GM23338 (cell line): ENCODE data around the gene GALNT9. TPM values are rescaled to one million over a fixed set of nuclear protein-coding genes. Genes with fewer than 3 reads are reported as not detected.

Source experiments
- ATAC-seq: fragments of 200-7000 bp; cut with Tn5 transposase; 3 replicates; pipeline ENCODE4 v1.9.1; 2020
- DNase-seq: peaks from one replicate; pipeline ENCODE4 v3.0.0-alpha.2; 2015; ENCODE audit warnings: low spot score
- H2AFZ ChIP-seq: fragments of 200-600 bp; sonication (generic); 2 replicates; pipeline ENCODE4 v1.8.0; 2016; ENCODE audit warnings: antibody characterized with exemption, mild to moderate bottlenecking, moderate library complexity
- H3F3A ChIP-seq: fragments of 200-600 bp; sonication (generic); replicated peaks from 2 replicates; pipeline ENCODE4 v1.8.0; 2017; ENCODE audit warnings: antibody characterized with exemption, mixed run types, low read depth
- H3K27ac ChIP-seq: fragments of 200-600 bp; sonication (generic); 2 replicates; pipeline ENCODE4 v1.6.1; 2016; ENCODE audit warnings: low read depth
- H3K27me3 ChIP-seq: fragments of 200-600 bp; sonication (generic); 2 replicates; pipeline ENCODE4 v1.8.0; 2016; ENCODE audit warnings: mild to moderate bottlenecking, mixed run types, moderate library complexity; ENCODE audit not compliant: insufficient read depth
- H3K36me3 ChIP-seq: fragments of 200-600 bp; sonication (generic); 2 replicates; pipeline ENCODE4 v1.8.0; 2016; ENCODE audit warnings: mild to moderate bottlenecking; ENCODE audit not compliant: insufficient read depth
- H3K4me1 ChIP-seq: fragments of 200-600 bp; sonication (generic); 2 replicates; pipeline ENCODE4 v1.8.0; 2016; ENCODE audit warnings: mild to moderate bottlenecking, moderate library complexity; ENCODE audit not compliant: insufficient read depth
- H3K4me2 ChIP-seq: fragments of 200-600 bp; sonication (generic); 2 replicates; pipeline ENCODE4 v1.7.1; 2017; ENCODE audit warnings: mixed run types
- H3K4me3 ChIP-seq: fragments of 200-600 bp; sonication (generic); 2 replicates; pipeline ENCODE4 v1.6.1; 2016; ENCODE audit warnings: mixed run types
- H3K79me2 ChIP-seq: fragments of 200-600 bp; sonication (generic); replicated peaks from 2 replicates; pipeline ENCODE4 v1.8.0; 2017; ENCODE audit warnings: mild to moderate bottlenecking; ENCODE audit not compliant: insufficient read depth
- H3K9me2 ChIP-seq: fragments of 200-600 bp; sonication (generic); 2 replicates; pipeline ENCODE4 v1.8.0; 2017; ENCODE audit not compliant: insufficient read depth
- H4K20me1 ChIP-seq: fragments of 200-600 bp; sonication (generic); replicated peaks from 2 replicates; pipeline ENCODE4 v1.8.0; 2017; ENCODE audit warnings: mild to moderate bottlenecking; ENCODE audit not compliant: insufficient read depth
- H3K27ac Mint-ChIP-seq: 2 replicates; pipeline ENCODE4 v1.8.0; 2020; ENCODE audit warnings: inconsistent platforms, mild to moderate bottlenecking, moderate library complexity, mixed read lengths
- H3K27me3 Mint-ChIP-seq: 3 replicates; pipeline ENCODE4 v1.8.0; 2022; ENCODE audit warnings: low read depth, mild to moderate bottlenecking, moderate library complexity, mixed read lengths, inconsistent platforms; ENCODE audit not compliant: insufficient read depth, poor library complexity
- H3K36me3 Mint-ChIP-seq: 3 replicates; pipeline ENCODE4 v1.8.0; 2021; ENCODE audit warnings: low read depth, mild to moderate bottlenecking, inconsistent platforms, moderate library complexity, mixed read lengths
- H3K4me1 Mint-ChIP-seq: 3 replicates; pipeline ENCODE4 v1.8.0; 2020; ENCODE audit warnings: mild to moderate bottlenecking, inconsistent platforms, mixed read lengths
- H3K4me3 Mint-ChIP-seq: 3 replicates; pipeline ENCODE4 v1.8.0; 2021; ENCODE audit warnings: moderate library complexity, mild to moderate bottlenecking, inconsistent platforms, mixed read lengths
- H3K9me3 Mint-ChIP-seq: 3 replicates; pipeline ENCODE4 v1.8.0; 2020; ENCODE audit warnings: moderate library complexity, mild to moderate bottlenecking, inconsistent platforms, mixed read lengths
- CREB1 ChIP-seq: fragments of 250-450 bp; sonication (Bioruptor Pico); IDR thresholded peaks from 2 replicates; pipeline ENCODE4 v1.5.0; 2020; ENCODE audit warnings: low read depth, mild to moderate bottlenecking, moderate library complexity
- CTCF ChIP-seq, 2 experiments: fragments of 200-600 bp in 1 of 2; sonication (generic) in 1 of 2; conservative IDR thresholded peaks; 2 replicates each; pipeline versions ENCODE4 v1.5.1 to v1.6.1; 2016 to 2017; ENCODE audit warnings: antibody characterized with exemption in 2 of 2, low read depth in 2 of 2, mild to moderate bottlenecking in 2 of 2, moderate library complexity in 1 of 2
- ETS1 ChIP-seq: IDR thresholded peaks from 2 replicates; pipeline ENCODE4 v1.6.1; 2016; ENCODE audit warnings: antibody characterized with exemption
- EZH2 ChIP-seq: fragments of 200-600 bp; sonication (generic); IDR thresholded peaks from one replicate; pipeline ENCODE4 v1.8.0; 2017; ENCODE audit warnings: antibody characterized with exemption, mild to moderate bottlenecking, low read depth; ENCODE audit not compliant: unreplicated experiment
- EZH2phosphoT487 ChIP-seq: fragments of 200-600 bp; sonication (generic); IDR thresholded peaks from one replicate; pipeline ENCODE4 v1.8.1; 2018; ENCODE audit warnings: antibody characterized with exemption; ENCODE audit not compliant: unreplicated experiment
- JUNB ChIP-seq: IDR thresholded peaks from one replicate; pipeline ENCODE4 v1.6.1; 2016; ENCODE audit warnings: antibody characterized with exemption; ENCODE audit not compliant: unreplicated experiment
- NANOG ChIP-seq: IDR thresholded peaks from 2 replicates; pipeline ENCODE4 v1.6.1; 2016; ENCODE audit warnings: antibody characterized with exemption, borderline replicate concordance
- POLR2AphosphoS5 ChIP-seq: IDR thresholded peaks from 2 replicates; pipeline ENCODE4 v1.6.1; 2016; ENCODE audit warnings: antibody characterized with exemption, low read depth
- REST ChIP-seq: IDR thresholded peaks from one replicate; pipeline ENCODE4 v1.6.1; 2018; ENCODE audit warnings: antibody characterized with exemption; ENCODE audit not compliant: unreplicated experiment
- STAT1 ChIP-seq: IDR thresholded peaks from one replicate; pipeline ENCODE4 v1.6.1; 2016; ENCODE audit warnings: antibody characterized with exemption; ENCODE audit not compliant: unreplicated experiment
- ZNF114 ChIP-seq: fragments of 250-450 bp; sonication (Bioruptor Pico); IDR thresholded peaks from 2 replicates; pipeline ENCODE4 v1.5.0; 2020; ENCODE audit warnings: mild to moderate bottlenecking, moderate library complexity
- ZNF331 ChIP-seq: fragments of 250-450 bp; sonication (Bioruptor Pico); IDR thresholded peaks from 2 replicates; pipeline ENCODE4 v1.5.0; 2020; ENCODE audit warnings: low read depth, mild to moderate bottlenecking, moderate library complexity
- ZNF462 ChIP-seq: fragments of 250-450 bp; sonication (Bioruptor Pico); IDR thresholded peaks from 2 replicates; pipeline ENCODE4 v1.5.0; 2020; ENCODE audit warnings: mild to moderate bottlenecking, moderate library complexity
- polyA plus RNA-seq: library from polyadenylated mRNA; unstranded; fragments of >200 nt; fragmentation: Nextera tagmentation; extraction: Ambion mirVana; gene quantifications from 2 replicates; pipeline ENCODE4 v1.2.1, GENCODE V29; 2016
- total RNA-seq: library from RNA; depleted of rRNA; stranded (reverse); fragments of >200 nt; shearing (Covaris generic); gene quantifications from 2 replicates; pipeline ENCODE4 v1.2.3, GENCODE V29; 2014

Gene GALNT9
- total and polyA plus RNA-seq, 2 experiments from 2014 or later: 0.81 to 2.5 TPM

GRCh38 chr12:132163041-132163910 is 166.1 kb downstream of the GALNT9 start:
- no peaks in the 10 kb centered on the region for H3K4me1 Mint-ChIP-seq
- no peak overlapping the region for H3K27ac Mint-ChIP-seq
- Histone ChIP-seq H3K9me2 (no peaks in the 10 kb centered on the region), H3F3A (no peaks in the 10 kb centered on the region), H3K27me3 (no peaks in the 10 kb centered on the region), H3K79me2 (no peaks in the 10 kb centered on the region), H3K36me3 (no peaks in the 10 kb centered on the region), H3K4me2 (no peak overlapping the region), H3K4me3 (no peak overlapping the region), H2AFZ (no peak overlapping the region), H3K4me1 (no peaks in the 10 kb centered on the region), H3K27ac (no peak overlapping the region), H4K20me1 (no peaks in the 10 kb centered on the region)
- H3K27me3 Mint-ChIP-seq: peaks cover 18% of the 10 kb centered on the region
- ATAC-seq (peak; percentile 42), DNase-seq (no peak)
- H3K36me3 Mint-ChIP-seq: no peaks in the 10 kb centered on the region; the same call in 1 of the 3 replicates
- peaks cover 13% of the 10 kb centered on the region for H3K9me3 Mint-ChIP-seq
- no peak overlapping the region for H3K4me3 Mint-ChIP-seq
- TF ChIP-seq STAT1 (no peak), ETS1 (no peak), CTCF (conservative IDR thresholded peaks at IDR 0.05; ENCODE audit: low read depth in 2 of 2) (no peak), ZNF462 (no peak), JUNB (no peak), EZH2phosphoT487 (no peak), NANOG (no peak), REST (no peak), ZNF331 (CRISPR knock-in tag) (no peak), POLR2AphosphoS5 (no peak), CREB1 (no peak), ZNF114 (CRISPR knock-in tag) (no peak), EZH2 (no peak)
